ENCODE results near the gene LSAMP. TPM values are rescaled to one million over a fixed set of nuclear protein-coding genes. Genes with fewer than 3 reads are reported as not detected.

LSAMP gene
- total RNA-seq, 1 experiment from 2014 or later, result not detected

DNA sequence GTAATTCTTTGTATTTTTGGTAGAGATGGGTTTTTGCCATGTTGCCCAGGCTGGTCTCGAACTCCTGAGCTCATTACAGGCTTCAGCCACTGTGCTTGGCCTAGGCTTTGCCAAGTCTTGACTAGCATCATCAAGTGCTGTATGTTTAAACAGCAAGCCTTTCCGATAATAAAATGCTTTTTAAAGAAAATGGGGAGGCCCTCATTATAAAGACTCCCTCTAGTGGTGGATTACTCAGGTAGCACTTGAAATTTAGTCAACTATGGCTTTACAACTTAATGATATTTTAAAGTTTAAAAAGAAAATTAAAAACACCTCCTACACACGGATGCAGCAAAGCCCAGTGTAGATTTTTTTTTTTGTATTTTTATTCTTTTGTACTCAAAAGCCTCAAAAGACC is 608.3 kb downstream of the LSAMP start:
- Histone ChIP-seq H3K9me3 (ENCODE audit: insufficient read depth, low read depth) (no peaks in the 10 kb centered on the region), H3K36me3 (ENCODE audit: low read depth) (no peaks in the 10 kb centered on the region), H3K27ac (no peak overlapping the region), H3F3A (ENCODE audit: insufficient read depth, low read depth) (no peaks in the 10 kb centered on the region), H3K4me1 (replicated peaks; ENCODE audit: insufficient read depth) (no peaks in the 10 kb centered on the region), H3K27me3 (ENCODE audit: insufficient read depth, low read depth) (no peaks in the 10 kb centered on the region), H4K20me1 (ENCODE audit: insufficient read depth) (no peaks in the 10 kb centered on the region), H2AFZ (no peak overlapping the region), H3K9me2 (ENCODE audit: insufficient read depth) (no peaks in the 10 kb centered on the region), H3K79me2 (ENCODE audit: low read depth) (no peaks in the 10 kb centered on the region), H3K4me2 (no peak overlapping the region), H3K4me3 (no peak overlapping the region)
- ChIA-PET POLR2A (ENCODE audit: unreplicated experiment) (no interaction called here), CTCF (interaction anchor here (0.6 kb wide), 1 partner anchor 12 kb away, joined by 3 read pairs; no protein-coding TSS in a partner anchor)
- BruUV-seq (replicated peaks), result no TSS peak
- TF ChIP-seq, protein P1, sequence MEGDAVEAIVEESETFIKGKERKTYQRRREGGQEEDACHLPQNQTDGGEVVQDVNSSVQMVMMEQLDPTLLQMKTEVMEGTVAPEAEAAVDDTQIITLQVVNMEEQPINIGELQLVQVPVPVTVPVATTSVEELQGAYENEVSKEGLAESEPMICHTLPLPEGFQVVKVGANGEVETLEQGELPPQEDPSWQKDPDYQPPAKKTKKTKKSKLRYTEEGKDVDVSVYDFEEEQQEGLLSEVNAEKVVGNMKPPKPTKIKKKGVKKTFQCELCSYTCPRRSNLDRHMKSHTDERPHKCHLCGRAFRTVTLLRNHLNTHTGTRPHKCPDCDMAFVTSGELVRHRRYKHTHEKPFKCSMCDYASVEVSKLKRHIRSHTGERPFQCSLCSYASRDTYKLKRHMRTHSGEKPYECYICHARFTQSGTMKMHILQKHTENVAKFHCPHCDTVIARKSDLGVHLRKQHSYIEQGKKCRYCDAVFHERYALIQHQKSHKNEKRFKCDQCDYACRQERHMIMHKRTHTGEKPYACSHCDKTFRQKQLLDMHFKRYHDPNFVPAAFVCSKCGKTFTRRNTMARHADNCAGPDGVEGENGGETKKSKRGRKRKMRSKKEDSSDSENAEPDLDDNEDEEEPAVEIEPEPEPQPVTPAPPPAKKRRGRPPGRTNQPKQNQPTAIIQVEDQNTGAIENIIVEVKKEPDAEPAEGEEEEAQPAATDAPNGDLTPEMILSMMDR (conservative IDR thresholded peaks at IDR 0.05), result peak; percentile 80
- TF ChIP-seq EZH2 (IDR thresholded peaks at IDR 0.05; ENCODE audit: low read depth), result no peak
- no peak for DNase-seq
- intact Hi-C loops (cut with micrococcal nuclease; ENCODE audit: unreplicated experiment), result no loop called here

GRCh38 chr3:115835946-115836345 is 609.3 kb downstream of the LSAMP start:
- no peak for TF ChIP-seq EZH2 (IDR thresholded peaks at IDR 0.05; ENCODE audit: low read depth)
- TF ChIP-seq, protein P1 (conservative IDR thresholded peaks at IDR 0.05), result no peak
- Histone ChIP-seq H3K4me1 (replicated peaks; ENCODE audit: insufficient read depth) (no peaks in the 10 kb centered on the region), H3K9me2 (ENCODE audit: insufficient read depth) (no peaks in the 10 kb centered on the region), H3K4me3 (no peak overlapping the region), H3K27me3 (ENCODE audit: insufficient read depth, low read depth) (no peaks in the 10 kb centered on the region), H3K27ac (no peak overlapping the region), H3K9me3 (ENCODE audit: insufficient read depth, low read depth) (no peaks in the 10 kb centered on the region), H2AFZ (no peak overlapping the region), H4K20me1 (ENCODE audit: insufficient read depth) (no peaks in the 10 kb centered on the region), H3K79me2 (ENCODE audit: low read depth) (no peaks in the 10 kb centered on the region), H3F3A (ENCODE audit: insufficient read depth, low read depth) (no peaks in the 10 kb centered on the region), H3K4me2 (no peak overlapping the region), H3K36me3 (ENCODE audit: low read depth) (no peaks in the 10 kb centered on the region)
- DNase-seq, result no peak
- CTCF ChIA-PET, result no interaction called here
- POLR2A ChIA-PET (ENCODE audit: unreplicated experiment), result interaction anchor here (0.6 kb wide), 1 partner anchor 897 kb away, joined by 4 read pairs; no protein-coding TSS in a partner anchor
- intact Hi-C loops (cut with micrococcal nuclease; ENCODE audit: unreplicated experiment), result no loop called here
- BruUV-seq (replicated peaks), result no TSS peak

DNA sequence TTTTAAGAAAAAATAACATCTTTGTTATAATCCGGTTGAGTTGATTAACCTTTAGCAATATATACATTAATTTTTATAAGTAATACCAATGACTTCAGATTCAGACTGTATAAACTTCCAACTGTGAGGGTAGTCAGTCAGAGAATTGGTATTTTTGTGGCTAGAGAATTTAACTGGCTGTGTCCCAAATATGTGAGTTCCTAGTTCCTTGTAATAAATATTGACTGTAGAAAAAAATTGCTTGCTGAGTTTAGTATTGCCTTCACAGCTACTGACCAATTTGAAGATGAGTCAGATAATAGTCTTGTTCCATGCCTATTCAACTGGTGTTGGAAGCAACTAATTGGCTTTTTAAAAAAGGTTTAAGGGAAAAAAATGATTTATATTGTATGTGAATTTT is 611.2 kb downstream of the LSAMP start:
- no peaks in the 10 kb centered on the region for H3K4me1 ChIP-seq (replicated peaks; ENCODE audit: insufficient read depth)
- TF ChIP-seq EZH2 (IDR thresholded peaks at IDR 0.05; ENCODE audit: low read depth), result no peak
- no peaks in the 10 kb centered on the region for H3K9me2 ChIP-seq (ENCODE audit: insufficient read depth)
- no peak overlapping the region for H3K4me3 ChIP-seq
- H3K27me3 ChIP-seq (ENCODE audit: insufficient read depth, low read depth), result no peaks in the 10 kb centered on the region
- no TSS peak for BruUV-seq (replicated peaks)
- no peaks in the 10 kb centered on the region for H4K20me1 ChIP-seq (ENCODE audit: insufficient read depth)
- no peak overlapping the region for H3K27ac ChIP-seq
- H3F3A ChIP-seq (ENCODE audit: insufficient read depth, low read depth), result no peaks in the 10 kb centered on the region
- CTCF ChIA-PET, result interaction anchor here (0.5 kb wide), 1 partner anchor 1394 kb away, joined by 3 read pairs; no protein-coding TSS in a partner anchor
- POLR2A ChIA-PET (ENCODE audit: unreplicated experiment), result no interaction called here
- H3K9me3 ChIP-seq (ENCODE audit: insufficient read depth, low read depth), result no peaks in the 10 kb centered on the region
- intact Hi-C loops (cut with micrococcal nuclease; ENCODE audit: unreplicated experiment), result no loop called here
- no peak overlapping the region for H2AFZ ChIP-seq
- DNase-seq, result no peak
- H3K4me2 ChIP-seq, result no peak overlapping the region
- no peaks in the 10 kb centered on the region for H3K79me2 ChIP-seq (ENCODE audit: low read depth)
- H3K36me3 ChIP-seq (ENCODE audit: low read depth), result no peaks in the 10 kb centered on the region

- intact Hi-C loops (cut with micrococcal nuclease; ENCODE audit: unreplicated experiment), result no loop called here
- DNase-seq, result no peak
These were observed 612.2 kb downstream of the LSAMP start for GRCh38 chr3:115833074-115833473.

More at GRCh38 chr3:115833074-115833473, 612.2 kb downstream of the LSAMP start:
- H2AFZ ChIP-seq, result no peak overlapping the region
- H3K79me2 ChIP-seq (ENCODE audit: low read depth), result no peaks in the 10 kb centered on the region
- no peak overlapping the region for H3K27ac ChIP-seq
- TF ChIP-seq, protein P1 (conservative IDR thresholded peaks at IDR 0.05), result no peak
- no peak for TF ChIP-seq EZH2 (IDR thresholded peaks at IDR 0.05; ENCODE audit: low read depth)
- H3F3A ChIP-seq (ENCODE audit: insufficient read depth, low read depth), result no peaks in the 10 kb centered on the region
- ChIA-PET POLR2A (ENCODE audit: unreplicated experiment) (no interaction called here), CTCF (interaction anchor here (0.6 kb wide), 1 partner anchor 1336 kb away, joined by 3 read pairs; no protein-coding TSS in a partner anchor)
- H3K9me3 ChIP-seq (ENCODE audit: insufficient read depth, low read depth), result no peaks in the 10 kb centered on the region
- BruUV-seq (replicated peaks), result no TSS peak
- H3K36me3 ChIP-seq (ENCODE audit: low read depth), result no peaks in the 10 kb centered on the region
- H4K20me1 ChIP-seq (ENCODE audit: insufficient read depth), result no peaks in the 10 kb centered on the region
- H3K9me2 ChIP-seq (ENCODE audit: insufficient read depth), result no peaks in the 10 kb centered on the region
- no peaks in the 10 kb centered on the region for H3K27me3 ChIP-seq (ENCODE audit: insufficient read depth, low read depth)
- H3K4me1 ChIP-seq (replicated peaks; ENCODE audit: insufficient read depth), result no peaks in the 10 kb centered on the region
- no peak overlapping the region for H3K4me2 ChIP-seq
- H3K4me3 ChIP-seq, result no peak overlapping the region

Measured in PC-9 (cell line).